ENCODE data around the gene HYAL3. TPM values are rescaled to one million over a fixed set of nuclear protein-coding genes. Genes with fewer than 3 reads are reported as not detected.

The HYAL3 gene
- total and polyA plus RNA-seq, 2 of the 13 experiments (the other 11 are each of a cell fraction or from before 2014, with no cell fraction given) = 5.5 to 10.4 TPM

GRCh38 chr3:50337175-50337861 lies 38.1 kb upstream of the HYAL3 start (continued):
- peak; percentile 5; the same call in 1 of the 2 replicates for TF ChIP-seq THAP9 (CRISPR knock-in tag; IDR thresholded peaks at IDR 0.05; ENCODE audit: borderline replicate concordance)
- TF ChIP-seq ZIK1 (CRISPR knock-in tag; IDR thresholded peaks at IDR 0.05; ENCODE audit: borderline replicate concordance, low read depth) = 0 out of 2 replicates have a peak, but pooled peaks have one; percentile 23
- TF ChIP-seq TCF7L2 (IDR thresholded peaks at IDR 0.05; ENCODE audit: low read depth, low read length) = no peak
- TF ChIP-seq ZNF30 (CRISPR knock-in tag; IDR thresholded peaks at IDR 0.05) = peak; percentile 52; the same call in 1 of the 2 replicates
- TF ChIP-seq, protein P1, sequence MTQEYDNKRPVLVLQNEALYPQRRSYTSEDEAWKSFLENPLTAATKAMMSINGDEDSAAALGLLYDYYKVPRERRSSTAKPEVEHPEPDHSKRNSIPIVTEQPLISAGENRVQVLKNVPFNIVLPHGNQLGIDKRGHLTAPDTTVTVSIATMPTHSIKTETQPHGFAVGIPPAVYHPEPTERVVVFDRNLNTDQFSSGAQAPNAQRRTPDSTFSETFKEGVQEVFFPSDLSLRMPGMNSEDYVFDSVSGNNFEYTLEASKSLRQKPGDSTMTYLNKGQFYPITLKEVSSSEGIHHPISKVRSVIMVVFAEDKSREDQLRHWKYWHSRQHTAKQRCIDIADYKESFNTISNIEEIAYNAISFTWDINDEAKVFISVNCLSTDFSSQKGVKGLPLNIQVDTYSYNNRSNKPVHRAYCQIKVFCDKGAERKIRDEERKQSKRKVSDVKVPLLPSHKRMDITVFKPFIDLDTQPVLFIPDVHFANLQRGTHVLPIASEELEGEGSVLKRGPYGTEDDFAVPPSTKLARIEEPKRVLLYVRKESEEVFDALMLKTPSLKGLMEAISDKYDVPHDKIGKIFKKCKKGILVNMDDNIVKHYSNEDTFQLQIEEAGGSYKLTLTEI (CRISPR knock-in tag; conservative IDR thresholded peaks at IDR 0.05) = no peak; the same call in 1 of the 2 replicates
- TF ChIP-seq ZSCAN25 (CRISPR knock-in tag; IDR thresholded peaks at IDR 0.05) = peak; percentile 51; the same call in 1 of the 2 replicates
- peak; percentile 48 for TF ChIP-seq SIX1 (CRISPR knock-in tag; IDR thresholded peaks at IDR 0.05; ENCODE audit: borderline replicate concordance)
- no peak for TF ChIP-seq ZNF7 (CRISPR knock-in tag; IDR thresholded peaks at IDR 0.05)
- TF ChIP-seq ZNF138 (CRISPR knock-in tag; IDR thresholded peaks at IDR 0.05; ENCODE audit: low read depth) = peak; percentile 91; the same call in 1 of the 2 replicates
- no peak for TF ChIP-seq ADNP (CRISPR knock-in tag; IDR thresholded peaks at IDR 0.05)
- peak; percentile 20; the same call in 1 of the 2 replicates for TF ChIP-seq ZBTB20 (CRISPR knock-in tag; IDR thresholded peaks at IDR 0.05; ENCODE audit: borderline replicate concordance, low read depth)
- peak; percentile 65; the same call in 1 of the 2 replicates for TF ChIP-seq ZNF589 (CRISPR knock-in tag; conservative IDR thresholded peaks at IDR 0.05)
- no peak; the same call in 1 of the 2 replicates for TF ChIP-seq ZKSCAN8 (CRISPR knock-in tag; IDR thresholded peaks at IDR 0.05; ENCODE audit: borderline replicate concordance)
- TF ChIP-seq, protein P2, sequence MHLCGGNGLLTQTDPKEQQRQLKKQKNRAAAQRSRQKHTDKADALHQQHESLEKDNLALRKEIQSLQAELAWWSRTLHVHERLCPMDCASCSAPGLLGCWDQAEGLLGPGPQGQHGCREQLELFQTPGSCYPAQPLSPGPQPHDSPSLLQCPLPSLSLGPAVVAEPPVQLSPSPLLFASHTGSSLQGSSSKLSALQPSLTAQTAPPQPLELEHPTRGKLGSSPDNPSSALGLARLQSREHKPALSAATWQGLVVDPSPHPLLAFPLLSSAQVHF (CRISPR knock-in tag; IDR thresholded peaks at IDR 0.05) = peak; percentile 80; the same call in 1 of the 2 replicates
- peak; percentile 84 for TF ChIP-seq DRAP1 (CRISPR knock-in tag; IDR thresholded peaks at IDR 0.05)
- peak; percentile 74 for TF ChIP-seq SALL1 (CRISPR knock-in tag; IDR thresholded peaks at IDR 0.05)
- TF ChIP-seq PLRG1 (conservative IDR thresholded peaks at IDR 0.05) = no peak
- TF ChIP-seq, protein P3, sequence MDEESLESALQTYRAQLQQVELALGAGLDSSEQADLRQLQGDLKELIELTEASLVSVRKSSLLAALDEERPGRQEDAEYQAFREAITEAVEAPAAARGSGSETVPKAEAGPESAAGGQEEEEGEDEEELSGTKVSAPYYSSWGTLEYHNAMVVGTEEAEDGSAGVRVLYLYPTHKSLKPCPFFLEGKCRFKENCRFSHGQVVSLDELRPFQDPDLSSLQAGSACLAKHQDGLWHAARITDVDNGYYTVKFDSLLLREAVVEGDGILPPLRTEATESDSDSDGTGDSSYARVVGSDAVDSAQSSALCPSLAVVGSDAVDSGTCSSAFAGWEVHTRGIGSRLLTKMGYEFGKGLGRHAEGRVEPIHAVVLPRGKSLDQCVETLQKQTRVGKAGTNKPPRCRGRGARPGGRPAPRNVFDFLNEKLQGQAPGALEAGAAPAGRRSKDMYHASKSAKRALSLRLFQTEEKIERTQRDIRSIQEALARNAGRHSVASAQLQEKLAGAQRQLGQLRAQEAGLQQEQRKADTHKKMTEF (CRISPR knock-in tag; IDR thresholded peaks at IDR 0.05) = peak; percentile 84
- peak; percentile 98; the same call in 1 of the 2 replicates for TF ChIP-seq ZNF275 (CRISPR knock-in tag; IDR thresholded peaks at IDR 0.05; ENCODE audit: borderline replicate concordance)
- peak; percentile 60; the same call in 1 of the 2 replicates for TF ChIP-seq ZNF558 (CRISPR knock-in tag; IDR thresholded peaks at IDR 0.05; ENCODE audit: borderline replicate concordance)
